ENCODE results near the gene LACTB. TPM values are rescaled to one million over a fixed set of nuclear protein-coding genes. Genes with fewer than 3 reads are reported as not detected.

LACTB gene
- total and polyA plus RNA-seq, 8 donors = 4.8 to 11.2 (median 6.6) TPM

- peaks cover 0 to 24% (median 0%) of the 10 kb centered on the region in 3 donors for H3K4me1 ChIP-seq
- no peak for FAIRE-seq
- no peaks in the 10 kb centered on the region for H3K27me3 ChIP-seq
- peak in 3 of 6 donors; percentile 21 to 58 (median 45) for DNase-seq
- 0 to 1% methylated on average over 16 of the region's 16 CpGs for WGBS, 2 donors
- H3K4me3 ChIP-seq = peak overlapping the region; percentile 65 to 83 (median 80)
- intact Hi-C loops (cut with DNase I) = no loop called here
- no peaks in the 10 kb centered on the region for H3K9me3 ChIP-seq
- no peak for TF ChIP-seq CTCF (IDR thresholded peaks at IDR 0.05)
- ATAC-seq = peak; percentile 3 to 64 (median 34)
- peak overlapping the region; percentile 71 to 96 (median 92) for H3K27ac ChIP-seq
- H3K36me3 ChIP-seq = peaks cover 3 to 37% (median 21%) of the 10 kb centered on the region in 3 donors
Observed at GRCh38 chr15:63156755-63157117, 35.1 kb downstream of the LACTB start.

DNA sequence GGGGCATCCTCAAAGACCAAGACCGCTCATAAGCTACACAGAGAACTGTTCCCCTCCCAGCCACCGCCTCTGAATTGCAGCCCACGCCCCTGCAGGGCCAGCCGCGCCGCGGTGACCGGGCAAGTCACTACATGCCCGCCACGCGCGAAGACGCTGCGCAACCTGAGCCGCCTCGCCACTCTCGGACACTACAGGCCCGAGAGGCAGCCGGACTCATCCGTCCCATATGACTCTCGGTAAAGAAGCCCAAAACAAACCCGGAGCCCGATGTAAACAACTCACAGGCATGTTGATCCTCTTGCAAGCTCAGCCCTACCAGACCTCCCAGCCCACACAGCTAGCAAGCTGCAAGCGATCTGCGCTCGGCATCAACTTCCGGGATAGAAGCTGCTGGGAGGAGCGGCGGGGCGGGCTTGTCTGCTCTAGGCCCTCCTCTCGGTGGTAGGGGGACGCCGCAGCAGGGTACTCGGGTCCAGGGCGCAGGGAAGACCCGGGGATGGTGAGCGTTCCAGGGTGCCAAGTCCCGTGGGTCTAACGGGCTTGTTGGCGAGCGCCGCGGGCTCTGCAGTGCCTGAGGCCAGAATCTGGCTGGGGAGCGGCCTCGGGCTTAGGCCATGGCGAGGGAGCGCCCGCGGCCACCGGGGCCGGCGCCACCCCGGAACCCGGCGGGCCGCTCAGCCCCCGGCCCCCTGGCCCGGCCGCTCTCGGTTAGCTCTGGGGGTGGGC, 35.6 kb downstream of the LACTB start, which contains the start of gene RPS27L:
RPS27L (minus strand) TSS at position 360 of the 726 bp plus-strand sequence; CDS start at position 288, 72 bp downstream.
- no peak for FAIRE-seq
- ATAC-seq = peak; percentile 94 to 98 (median 96)
- intact Hi-C loops (cut with DNase I) = no loop called here
- Histone ChIP-seq H3K27me3 (no peaks in the 10 kb centered on the region), H3K36me3 (peaks cover 3 to 33% (median 20%) of the 10 kb centered on the region in 3 donors), H3K9me3 (no peaks in the 10 kb centered on the region), H3K4me1 (peaks cover 0 to 24% (median 0%) of the 10 kb centered on the region in 3 donors), H3K27ac (peak within 1 kb of the TSS; percentile 71 to 96 (median 92)), H3K4me3 (peak within 1 kb of the TSS; percentile 65 to 83 (median 80))
- peak; percentile 85 to 96 (median 89) for DNase-seq
- TF ChIP-seq CTCF (IDR thresholded peaks at IDR 0.05) = no peak
- WGBS, 2 donors = 0 to 1% methylated on average over 60 of the region's 60 CpGs

GRCh38 chr15:63157891-63158431, 36.3 kb downstream of the LACTB start:
- Histone ChIP-seq H3K9me3 (no peaks in the 10 kb centered on the region), H3K36me3 (peaks cover 3 to 26% (median 13%) of the 10 kb centered on the region in 3 donors), H3K4me1 (peaks cover 0 to 24% (median 0%) of the 10 kb centered on the region in 3 donors), H3K27ac (peak overlapping the region; percentile 71 to 96 (median 92)), H3K27me3 (no peaks in the 10 kb centered on the region), H3K4me3 (peak overlapping the region; percentile 65 to 83 (median 80))
- peak; percentile 21 to 52 (median 32) for ATAC-seq
- 4 to 5% methylated on average over 18 of the region's 18 CpGs for WGBS, 2 donors
- peak in 4 of 6 donors; percentile 23 to 42 (median 27) for DNase-seq
- FAIRE-seq = no peak
- no peak for TF ChIP-seq CTCF (IDR thresholded peaks at IDR 0.05)
- intact Hi-C loops (cut with DNase I) = no loop called here

GRCh38 chr15:63160638-63161037, 39.0 kb downstream of the LACTB start:
- DNase-seq = no peak
- no peaks in the 10 kb centered on the region for H3K27me3 ChIP-seq
- no peak overlapping the region for H3K27ac ChIP-seq
- no peaks in the 10 kb centered on the region for H3K36me3 ChIP-seq
- TF ChIP-seq CTCF (IDR thresholded peaks at IDR 0.05) = no peak
- H3K9me3 ChIP-seq = no peaks in the 10 kb centered on the region
- intact Hi-C loops (cut with DNase I) = no loop called here
- no peak overlapping the region for H3K4me3 ChIP-seq
- FAIRE-seq = no peak
- no peak for ATAC-seq
- H3K4me1 ChIP-seq = no peaks in the 10 kb centered on the region

DNA sequence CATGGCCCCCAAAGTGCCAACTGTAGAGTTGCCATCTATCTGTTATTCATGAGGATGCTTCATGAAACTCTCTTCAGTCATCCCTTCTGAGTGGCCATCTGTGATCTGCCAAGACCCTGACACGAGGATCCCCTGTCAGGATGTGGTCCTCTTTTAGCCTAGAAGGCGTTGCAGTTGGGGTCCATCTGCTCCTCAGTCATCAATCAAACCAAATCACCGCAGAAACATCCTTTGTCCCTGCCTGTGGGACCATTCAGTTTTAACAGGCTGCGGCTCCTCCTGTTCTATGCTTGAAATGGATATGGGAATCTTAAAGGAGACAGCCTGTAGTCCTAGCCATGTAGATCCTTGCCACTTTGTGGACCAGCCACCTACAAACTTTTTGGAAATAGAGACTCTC, 41.6 kb downstream of the LACTB start:
- intact Hi-C loops (cut with DNase I) = no loop called here
- Histone ChIP-seq H3K9me3 (no peaks in the 10 kb centered on the region), H3K36me3 (no peaks in the 10 kb centered on the region), H3K4me1 (no peaks in the 10 kb centered on the region), H3K4me3 (no peak overlapping the region), H3K27ac (no peak overlapping the region), H3K27me3 (no peaks in the 10 kb centered on the region)
- ATAC-seq (no peak), DNase-seq (no peak), FAIRE-seq (no peak)
- 84 to 85% methylated on average over 4 of the region's 4 CpGs for WGBS, 2 donors
- no peak for TF ChIP-seq CTCF (IDR thresholded peaks at IDR 0.05)

All from pancreas (tissue), 10 donors.